LNCAP (cell line): ENCODE data around the gene CSKMT.

Experiments used
- CTCF ChIP-seq: fragments of 450-650 bp; IDR thresholded peaks from 2 replicates; pipeline ENCODE4 v1.5.1; 2017; ENCODE audit warnings: mild to moderate bottlenecking

CSKMT gene

DNA sequence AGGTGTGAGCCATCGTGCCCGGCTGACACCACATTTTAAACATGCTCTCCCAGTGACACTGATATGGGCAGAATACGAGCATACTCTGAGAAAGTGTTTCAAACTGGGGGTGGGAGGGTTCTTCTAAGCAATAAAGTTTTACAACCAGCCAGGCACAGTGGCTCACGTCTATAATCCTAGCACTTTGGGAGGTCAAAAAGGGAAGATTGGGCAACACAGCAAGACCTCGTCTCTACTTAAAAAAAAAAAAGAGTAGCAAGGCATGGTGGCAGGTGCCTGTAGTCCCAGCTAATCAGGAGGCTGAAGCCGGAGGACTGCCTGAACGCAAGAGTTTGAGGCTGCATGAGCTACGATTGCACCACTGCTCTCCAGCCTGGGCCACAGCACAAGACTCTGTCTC is 20.9 kb upstream of the CSKMT start:
- TF ChIP-seq CTCF = no peak

- TF ChIP-seq CTCF = no peak
Measured at GRCh38 chr11:62645671-62645945, 19.5 kb upstream of the CSKMT start.

DNA sequence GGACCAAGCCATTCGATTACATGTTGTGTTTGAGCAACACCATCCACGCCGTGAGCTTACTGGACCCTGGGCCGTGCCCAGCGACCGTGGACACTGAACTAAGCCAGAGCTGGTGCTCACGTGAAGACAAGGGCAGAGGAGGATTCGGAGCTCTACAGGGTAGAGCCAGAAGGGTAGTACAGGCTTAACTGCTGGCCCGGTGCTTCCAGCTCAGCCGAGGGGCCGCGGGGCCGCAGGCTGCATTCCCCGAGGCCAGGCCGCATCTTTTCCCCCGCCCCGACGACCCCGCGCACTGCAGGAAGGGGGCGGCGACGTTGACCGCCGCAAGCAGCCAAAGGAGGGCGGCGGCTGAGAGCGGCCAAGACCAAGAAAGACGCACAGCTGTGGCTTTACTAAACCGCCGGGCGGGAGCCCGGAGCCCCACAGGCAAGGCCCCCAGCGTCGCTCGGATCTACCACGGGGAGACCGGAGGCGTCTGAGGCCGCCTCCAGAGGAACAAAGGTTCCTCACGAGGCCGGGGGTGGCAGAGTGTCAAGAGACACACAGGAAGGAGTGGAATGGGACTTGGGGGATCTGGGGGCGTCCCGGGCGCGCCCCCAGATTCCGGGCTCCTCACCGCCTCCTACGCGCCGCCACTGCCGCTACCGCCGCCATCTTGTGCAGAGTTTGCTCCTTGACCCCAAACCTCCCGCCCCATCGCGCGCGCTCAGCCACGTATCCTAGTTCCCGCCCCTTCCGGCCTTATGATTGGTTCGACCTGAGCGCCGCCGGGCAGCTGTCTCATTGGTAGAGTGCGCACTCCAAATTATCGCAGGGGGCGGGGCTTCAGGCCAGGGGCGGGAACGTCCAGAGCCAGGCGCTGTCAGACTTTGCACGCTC is 18.9 kb upstream of the CSKMT start, which contains the start of gene GANAB:
Gene GANAB (minus strand): TSS at position 668 of the 879 bp plus-strand sequence. CDS start 14 bp downstream, at position 654.
- TF ChIP-seq CTCF = no peak

DNA sequence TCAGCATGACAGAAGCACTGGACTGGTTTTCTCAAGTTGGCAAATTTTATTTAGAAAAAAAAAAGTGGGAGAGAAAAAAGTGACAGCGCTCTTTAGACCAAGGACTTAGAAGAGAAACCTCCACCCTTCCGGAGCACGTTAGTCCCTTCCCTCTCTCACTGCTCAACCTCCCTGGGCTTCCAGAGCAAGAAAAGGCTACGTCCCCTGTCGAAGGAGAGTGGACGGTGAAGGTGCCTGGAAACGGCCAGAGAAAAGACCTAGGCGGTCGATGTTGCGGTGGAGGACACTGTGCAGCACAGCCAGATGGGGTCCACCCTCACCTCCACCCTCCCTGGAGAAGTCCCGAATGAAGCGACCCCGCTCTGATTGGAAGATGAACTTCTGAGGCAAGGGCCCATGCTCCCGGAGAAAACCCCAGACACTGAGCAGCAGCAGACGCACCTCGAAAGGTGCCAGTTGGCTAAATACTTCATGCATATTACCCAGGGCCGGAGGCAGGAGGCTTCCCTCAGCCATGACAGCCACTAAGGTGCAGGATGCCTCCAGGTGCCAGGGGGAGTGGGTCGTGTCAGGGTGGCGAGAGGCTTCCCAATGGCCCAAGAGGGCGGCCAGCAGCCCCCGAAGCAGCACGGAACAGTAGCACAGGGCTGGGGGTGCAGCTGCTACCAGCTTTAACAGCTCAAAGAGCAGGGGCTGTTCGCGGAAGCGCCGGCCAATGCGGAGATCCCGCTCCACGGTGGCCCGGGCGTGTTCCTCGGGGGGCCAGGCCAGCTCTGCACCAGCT is 18.1 kb upstream of the CSKMT start:
- no peak for TF ChIP-seq CTCF

- TF ChIP-seq CTCF = no peak
Measured at GRCh38 chr11:62647609-62648005, 17.5 kb upstream of the CSKMT start.

- TF ChIP-seq CTCF = no peak
Measured at GRCh38 chr11:62648185-62648966, 16.7 kb upstream of the CSKMT start.

DNA sequence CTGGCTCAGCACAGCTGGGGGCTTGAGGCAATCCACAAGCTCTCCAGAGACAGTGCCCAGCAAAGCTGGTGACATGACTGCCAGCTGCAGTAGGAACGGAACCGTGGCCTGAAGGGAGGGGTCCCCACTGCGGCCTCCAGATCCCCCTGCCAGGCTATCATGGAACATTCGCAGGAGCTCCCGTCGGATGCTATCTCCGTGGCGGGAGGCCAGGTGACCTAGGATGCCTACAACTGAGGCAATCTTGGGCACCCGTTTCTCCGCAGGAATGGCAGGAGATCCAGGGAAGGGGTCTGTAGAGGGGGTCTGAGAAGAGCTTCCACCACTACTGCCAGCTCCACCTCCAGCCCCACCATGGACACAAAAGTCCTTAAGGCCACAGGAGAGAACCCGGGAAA is 16.1 kb upstream of the CSKMT start:
- TF ChIP-seq CTCF = no peak
